Nephron (organoid): Measurements from ENCODE around the gene CTCF.
"Not testable (repeated sequence)": the region's sequence is repeated elsewhere in the genome, so short reads cannot be mapped to it uniquely, and the experiment has no call there.

Experiments used
- H3K27ac Mint-ChIP-seq, 3 experiments: 2 replicates each; pipeline ENCODE4 v1.8.0; 2020; ENCODE audit warnings: mixed read lengths in 3 of 3, mild to moderate bottlenecking in 2 of 3, moderate library complexity in 1 of 3
- H3K27me3 Mint-ChIP-seq: 2 replicates; pipeline ENCODE4 v1.8.0; 2021; ENCODE audit warnings: low read depth, mild to moderate bottlenecking, moderate library complexity, mixed read lengths
- H3K36me3 Mint-ChIP-seq: 2 replicates; pipeline ENCODE4 v1.8.0; 2020; ENCODE audit warnings: low read depth, mixed read lengths
- H3K4me1 Mint-ChIP-seq: 2 replicates; pipeline ENCODE4 v1.8.0; 2020; ENCODE audit warnings: mixed read lengths
- H3K4me3 Mint-ChIP-seq, 3 experiments: 2 replicates each; pipeline ENCODE4 v1.8.0; 2020; ENCODE audit warnings: mild to moderate bottlenecking in 3 of 3, mixed read lengths in 3 of 3, moderate library complexity in 2 of 3
- H3K9me3 Mint-ChIP-seq: 2 replicates; pipeline ENCODE4 v1.8.0; 2020; ENCODE audit warnings: mixed read lengths
- CTCF ChIP-seq, 3 experiments: fragments of 200-600 bp; sonication (generic); IDR thresholded peaks; one replicate each; pipeline ENCODE4 v1.5.0; 2021; ENCODE audit warnings: antibody characterized with exemption in 3 of 3; ENCODE audit not compliant: unreplicated experiment in 3 of 3

Gene CTCF

GRCh38 chr16:67533024-67533560, 29.2 kb upstream of the CTCF start:
- Mint-ChIP-seq H3K4me1 (peaks cover 44% of the 10 kb centered on the region), H3K36me3 (peaks cover 6% of the 10 kb centered on the region), H3K27ac (peak overlapping the region in 2 of 3 experiments; percentile 12 to 23), H3K4me3 (peak overlapping the region; percentile 20 to 75 (median 20)), H3K9me3 (no peaks in the 10 kb centered on the region), H3K27me3 (peaks cover 31% of the 10 kb centered on the region)
- no peak for TF ChIP-seq CTCF (IDR thresholded peaks at IDR 0.05; ENCODE audit: unreplicated experiment in 3 of 3)

GRCh38 chr16:67533987-67534386, 28.3 kb upstream of the CTCF start:
- Mint-ChIP-seq H3K4me3 (peak overlapping the region in 1 of 3 experiments; percentile 37), H3K27me3 (peaks cover 35% of the 10 kb centered on the region), H3K4me1 (peaks cover 44% of the 10 kb centered on the region)
- not testable (repeated sequence) for H3K27ac Mint-ChIP-seq, H3K9me3 Mint-ChIP-seq, H3K36me3 Mint-ChIP-seq

- no peak for TF ChIP-seq CTCF (IDR thresholded peaks at IDR 0.05; ENCODE audit: unreplicated experiment in 3 of 3)
- Mint-ChIP-seq H3K9me3 (no peaks in the 10 kb centered on the region), H3K27me3 (peaks cover 39% of the 10 kb centered on the region), H3K27ac (no peak overlapping the region), H3K36me3 (peaks cover 13% of the 10 kb centered on the region), H3K4me3 (peak overlapping the region in 2 of 3 experiments; percentile 37 to 46), H3K4me1 (peaks cover 44% of the 10 kb centered on the region)
Observed at GRCh38 chr16:67534431-67534830, 27.9 kb upstream of the CTCF start.

- no peak overlapping the region for H3K27ac Mint-ChIP-seq
- H3K27me3 Mint-ChIP-seq = peaks cover 40% of the 10 kb centered on the region
- no peaks in the 10 kb centered on the region for H3K9me3 Mint-ChIP-seq
- H3K4me1 Mint-ChIP-seq = peaks cover 40% of the 10 kb centered on the region
- peaks cover 14% of the 10 kb centered on the region for H3K36me3 Mint-ChIP-seq
- H3K4me3 Mint-ChIP-seq = peak overlapping the region; percentile 46 to 89 (median 81)
- TF ChIP-seq CTCF (IDR thresholded peaks at IDR 0.05; ENCODE audit: unreplicated experiment in 3 of 3) = no peak
Observed at GRCh38 chr16:67535201-67535600, 27.1 kb upstream of the CTCF start.

GRCh38 chr16:67537270-67537635, 25.1 kb upstream of the CTCF start:
- no peaks in the 10 kb centered on the region for H3K9me3 Mint-ChIP-seq
- peak overlapping the region in 1 of 3 experiments; percentile 6 for H3K27ac Mint-ChIP-seq
- TF ChIP-seq CTCF (IDR thresholded peaks at IDR 0.05; ENCODE audit: unreplicated experiment in 3 of 3) = no peak
- H3K27me3 Mint-ChIP-seq = peaks cover 45% of the 10 kb centered on the region
- H3K4me3 Mint-ChIP-seq = peak overlapping the region; percentile 81 to 89 (median 86)
- H3K4me1 Mint-ChIP-seq = peaks cover 28% of the 10 kb centered on the region
- peaks cover 30% of the 10 kb centered on the region for H3K36me3 Mint-ChIP-seq

- Mint-ChIP-seq H3K27ac (no peak overlapping the region), H3K36me3 (peaks cover 36% of the 10 kb centered on the region), H3K4me3 (peak overlapping the region; percentile 53 to 81 (median 77)), H3K9me3 (no peaks in the 10 kb centered on the region), H3K27me3 (peaks cover 40% of the 10 kb centered on the region), H3K4me1 (peaks cover 23% of the 10 kb centered on the region)
- TF ChIP-seq CTCF (IDR thresholded peaks at IDR 0.05; ENCODE audit: unreplicated experiment in 3 of 3) = no peak
Observed at GRCh38 chr16:67537636-67538591, 24.4 kb upstream of the CTCF start.
